Kidney epithelial cell (primary cell): ENCODE data around the gene RPTN. TPM values are rescaled to one million over a fixed set of nuclear protein-coding genes. Genes with fewer than 3 reads are reported as not detected.
A peak's percentile ranks its signal among the peaks of the same experiment; 100 is the strongest.

Source experiments
- DNase-seq: peaks from one replicate; pipeline ENCODE4 v3.0.0-alpha.2; 2010; ENCODE audit warnings: low read depth
- H3K27me3 ChIP-seq: 2 replicates; pipeline ENCODE4 v1.6.0; 2011; ENCODE audit warnings: low read length; ENCODE audit not compliant: control insufficient read depth, insufficient read depth
- H3K36me3 ChIP-seq: 2 replicates; pipeline ENCODE4 v1.5.1; 2011; ENCODE audit warnings: low read length; ENCODE audit not compliant: control insufficient read depth, insufficient read depth
- H3K4me3 ChIP-seq: 2 replicates; pipeline ENCODE4 v1.5.1; 2011; ENCODE audit warnings: low read depth, mild to moderate bottlenecking, control low read depth, low read length
- CTCF ChIP-seq: IDR thresholded peaks from 2 replicates; pipeline ENCODE4 v1.5.1; 2011; ENCODE audit warnings: mild to moderate bottlenecking, moderate library complexity, low read length, control low read depth, inconsistent platforms; ENCODE audit not compliant: insufficient read depth, poor library complexity, severe bottlenecking
- total RNA-seq: library from RNA; depleted of rRNA; stranded (reverse); fragments of >200 nt; gene quantifications from 2 replicates; pipeline ENCODE4 v1.2.3, GENCODE V29; 2015

The RPTN gene
- total RNA-seq, 1 donor from 2014 or later = not detected

GRCh38 chr1:152125834-152126443 lies 33.1 kb downstream of the RPTN start:
- TF ChIP-seq CTCF = no peak
- no peak for DNase-seq
- Histone ChIP-seq H3K36me3 (no peaks in the 10 kb centered on the region), H3K27me3 (peaks cover 9% of the 10 kb centered on the region), H3K4me3 (no peak overlapping the region)

GRCh38 chr1:152118915-152119314 lies 40.1 kb downstream of the RPTN start:
- Histone ChIP-seq H3K27me3 (peaks cover 18% of the 10 kb centered on the region), H3K4me3 (no peak overlapping the region), H3K36me3 (no peaks in the 10 kb centered on the region)
- DNase-seq = no peak
- TF ChIP-seq CTCF = no peak

- H3K36me3 ChIP-seq = no peaks in the 10 kb centered on the region
- DNase-seq = no peak
- no peak for TF ChIP-seq CTCF
- H3K4me3 ChIP-seq = no peak within 1 kb of the TSS
- H3K27me3 ChIP-seq = peaks cover 42% of the 10 kb centered on the region
Measured at GRCh38 chr1:152115344-152115743, 43.7 kb downstream of the RPTN start, which contains the start of gene TCHH. Gene TCHH (minus strand): TSS chr1:152115444. CDS start chr1:152114080, 1,364 bp downstream.

- TF ChIP-seq CTCF = no peak
- Histone ChIP-seq H3K27me3 (peaks cover 66% of the 10 kb centered on the region), H3K4me3 (no peak overlapping the region), H3K36me3 (no peaks in the 10 kb centered on the region)
- no peak for DNase-seq
Measured at GRCh38 chr1:152112885-152113432, 46.1 kb downstream of the RPTN start.

GRCh38 chr1:152112101-152112884 lies 46.7 kb downstream of the RPTN start:
- H3K36me3 ChIP-seq = no peaks in the 10 kb centered on the region
- H3K27me3 ChIP-seq = peaks cover 73% of the 10 kb centered on the region
- DNase-seq = no peak

More at GRCh38 chr1:152112101-152112884, 46.7 kb downstream of the RPTN start:
- no peak for TF ChIP-seq CTCF
- H3K4me3 ChIP-seq = peak overlapping the region; percentile 25
